Activated CD8-positive, alpha-beta T cell treated with anti-CD3 and anti-CD28 coated beads for 36 hours (primary cell): ENCODE measurements around the gene ISCU. TPM values are rescaled to one million over a fixed set of nuclear protein-coding genes. Genes with fewer than 3 reads are reported as not detected.

Experiments used
- ATAC-seq: fragments of 200-7000 bp; cut with Tn5 transposase; one replicate; pipeline ENCODE4 v1.10.0; 2021; ENCODE audit warnings: mild to moderate bottlenecking, moderate library complexity
- CTCF ChIA-PET: fragments of 350-600 bp; sonication (Branson Sonifier 250); formaldehyde crosslinking; loops from one replicate; lab custom pipeline; 2021; ENCODE audit warnings: antibody characterized with exemption; lab: Charles Lee
- POLR2A ChIA-PET: fragments of 350-600 bp; sonication (Branson Sonifier 250); formaldehyde crosslinking; loops from one replicate; lab custom pipeline; 2021; ENCODE audit warnings: antibody characterized with exemption; lab: Charles Lee
- DNase-seq: peaks from one replicate; pipeline ENCODE4 v3.0.0-alpha.2; 2020
- H3K27ac Mint-ChIP-seq: one replicate; pipeline ENCODE4 v1.8.0; 2021; ENCODE audit warnings: mild to moderate bottlenecking, mixed read lengths
- H3K27me3 Mint-ChIP-seq: one replicate; pipeline ENCODE4 v1.8.0; 2021; ENCODE audit warnings: mixed read lengths
- H3K36me3 Mint-ChIP-seq: one replicate; pipeline ENCODE4 v1.8.0; 2021; ENCODE audit warnings: low read depth, mixed read lengths
- H3K4me1 Mint-ChIP-seq: one replicate; pipeline ENCODE4 v1.8.0; 2021; ENCODE audit warnings: low read depth, mixed read lengths
- H3K4me3 Mint-ChIP-seq: one replicate; pipeline ENCODE4 v1.8.0; 2021; ENCODE audit warnings: mild to moderate bottlenecking, moderate library complexity, mixed read lengths
- H3K9me3 Mint-ChIP-seq: one replicate; pipeline ENCODE4 v1.8.0; 2021; ENCODE audit warnings: mixed read lengths
- CTCF ChIP-seq: fragments of 200-600 bp; IDR thresholded peaks from one replicate; pipeline ENCODE4 v1.8.0; 2022; ENCODE audit warnings: antibody characterized with exemption, mild to moderate bottlenecking
- intact Hi-C: fragments of 100-400 bp; cut with micrococcal nuclease; formaldehyde crosslinking; loops from one replicate; pipeline ENCODE4 v1.10.0; 2022
- total RNA-seq, 2 experiments: library from RNA; stranded (reverse); gene quantifications; one replicate each; pipeline ENCODE4 v1.2.3, GENCODE V29; 2021

The ISCU gene
- total RNA-seq, 2 experiments from 2014 or later, result 69.4 to 70.5 TPM

DNA sequence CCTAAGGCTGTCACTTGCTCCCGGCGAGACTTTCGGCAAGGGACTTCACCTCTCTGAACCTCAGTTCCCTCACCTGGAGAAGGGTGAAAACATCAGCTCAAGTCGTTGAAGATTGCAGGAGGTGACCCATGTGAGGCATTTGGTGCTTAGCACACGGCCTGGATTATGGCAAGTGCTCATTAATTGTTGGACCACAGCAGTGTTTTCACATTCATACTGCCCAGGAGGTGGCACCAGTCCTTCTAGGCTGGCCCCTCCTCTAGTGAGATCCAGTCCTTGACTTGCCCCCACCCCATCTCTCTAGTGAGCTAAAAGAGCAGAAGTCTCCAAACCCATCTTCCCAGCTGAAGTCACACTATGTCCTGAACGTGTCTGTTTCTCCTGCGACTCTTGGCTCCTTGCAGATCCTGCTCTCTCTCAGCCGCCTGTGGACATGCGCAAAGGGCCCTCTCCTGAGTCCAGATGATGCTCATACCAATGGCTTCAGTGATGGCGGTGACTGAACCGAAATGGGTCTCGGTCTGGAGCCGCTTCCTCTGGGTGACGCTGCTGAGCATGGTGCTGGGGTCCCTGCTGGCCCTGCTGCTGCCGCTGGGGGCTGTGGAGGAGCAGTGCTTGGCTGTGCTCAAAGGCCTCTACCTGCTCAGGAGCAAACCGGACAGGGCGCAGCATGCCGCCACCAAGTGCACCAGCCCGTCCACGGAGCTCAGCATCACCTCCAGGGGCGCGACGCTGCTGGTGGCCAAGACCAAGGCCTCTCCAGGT, 45.7 kb upstream of the ISCU start:
- DNase-seq (no peak), ATAC-seq (no peak)
- ChIA-PET CTCF (interaction anchor here (1.3 kb wide), 1 partner anchor 101 kb away, joined by 4 read pairs; no protein-coding TSS in a partner anchor), POLR2A (interaction anchor here (0.7 to 1.1 kb wide), 2 partner anchors 10 to 33 kb away, joined by 3 read pairs; no protein-coding TSS in a partner anchor)
- peaks cover 22% of the 10 kb centered on the region for H3K36me3 Mint-ChIP-seq
- peak overlapping the region; percentile 74 for H3K27ac Mint-ChIP-seq
- H3K4me3 Mint-ChIP-seq, result peak overlapping the region; percentile 77
- no peaks in the 10 kb centered on the region for H3K27me3 Mint-ChIP-seq
- H3K4me1 Mint-ChIP-seq, result peaks cover 23% of the 10 kb centered on the region
- H3K9me3 Mint-ChIP-seq, result no peaks in the 10 kb centered on the region
- no peak for TF ChIP-seq CTCF
- intact Hi-C loops, result no loop called here

DNA sequence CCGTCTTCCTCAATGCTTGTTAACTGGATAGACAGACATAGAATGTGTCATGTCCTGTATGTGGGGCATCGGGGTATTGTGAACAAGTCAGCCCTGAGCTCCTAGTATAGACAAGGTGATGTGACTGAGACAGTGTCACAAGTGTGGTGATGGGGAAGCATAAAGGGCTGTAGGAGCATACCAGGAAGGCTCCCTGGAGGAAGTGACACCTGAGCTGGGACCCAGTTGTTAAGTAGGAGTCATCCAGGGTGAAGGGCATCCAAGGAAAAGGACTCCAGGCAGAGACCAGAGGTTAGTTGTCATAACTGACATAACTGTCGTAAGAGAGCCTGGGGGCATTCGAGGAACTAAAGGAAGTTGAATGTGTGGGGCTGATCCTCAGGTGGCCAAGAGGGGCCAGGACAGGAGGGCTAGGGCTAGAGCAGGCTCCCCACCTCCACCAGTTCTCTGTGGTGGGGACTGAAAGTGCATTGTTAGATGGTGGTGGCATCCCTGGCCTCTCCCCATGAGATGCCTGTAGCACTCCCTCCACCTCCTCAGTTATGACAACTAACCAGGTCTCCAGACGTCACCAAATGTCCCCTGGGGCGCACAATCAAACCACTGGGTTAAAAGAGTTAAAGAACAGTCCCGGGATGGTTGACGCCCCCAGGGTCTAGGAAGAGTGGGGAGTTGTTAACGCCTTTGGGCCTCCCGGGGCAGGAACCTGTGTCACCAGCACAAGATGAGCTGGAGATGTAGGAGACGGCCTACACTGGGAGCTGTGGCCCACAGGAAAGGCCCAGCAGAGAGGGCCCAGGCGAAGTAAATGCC, 44.9 kb upstream of the ISCU start:
- no peak for TF ChIP-seq CTCF
- Mint-ChIP-seq H3K27me3 (no peaks in the 10 kb centered on the region), H3K36me3 (peaks cover 26% of the 10 kb centered on the region), H3K9me3 (no peaks in the 10 kb centered on the region), H3K4me1 (peaks cover 15% of the 10 kb centered on the region), H3K27ac (peak overlapping the region; percentile 67), H3K4me3 (no peak overlapping the region)
- ATAC-seq (no peak), DNase-seq (no peak)
- ChIA-PET POLR2A (interaction anchor here (0.8 to 1.3 kb wide), 4 partner anchors 9 to 940 kb away, joined by 3 to 4 read pairs (median 4); no protein-coding TSS in a partner anchor), CTCF (no interaction called here)
- intact Hi-C loops, result no loop called here

DNA sequence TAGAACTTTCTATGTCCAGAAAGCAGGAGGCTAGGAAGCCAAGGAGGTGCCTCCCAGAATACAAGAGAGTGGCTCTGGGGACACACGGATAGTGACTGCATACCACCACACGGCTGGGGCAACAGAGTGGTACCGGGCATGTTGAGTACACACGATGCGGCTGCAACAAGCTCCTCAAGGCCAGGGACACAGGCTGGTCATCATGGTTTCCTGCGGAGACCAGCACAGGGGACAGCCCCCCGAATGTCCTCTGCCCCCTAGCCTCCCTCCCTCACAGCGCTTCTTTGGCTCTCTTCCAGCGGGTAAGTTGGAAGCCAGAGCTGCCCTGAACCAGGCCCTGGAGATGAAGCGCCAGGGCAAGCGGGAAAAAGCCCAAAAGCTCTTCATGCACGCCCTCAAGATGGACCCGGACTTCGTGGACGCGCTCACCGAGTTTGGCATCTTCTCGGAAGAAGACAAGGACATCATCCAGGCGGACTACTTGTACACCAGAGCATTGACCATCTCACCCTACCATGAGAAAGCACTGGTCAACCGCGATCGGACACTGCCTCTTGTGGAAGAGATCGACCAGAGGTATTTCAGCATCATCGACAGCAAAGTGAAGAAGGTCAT, 44.2 kb upstream of the ISCU start:
- TF ChIP-seq CTCF, result no peak
- DNase-seq (no peak), ATAC-seq (no peak)
- intact Hi-C loops, result no loop called here
- POLR2A ChIA-PET, result interaction anchor here (0.8 to 1.3 kb wide), 3 partner anchors 10 to 940 kb away, joined by 3 to 4 read pairs (median 4); no protein-coding TSS in a partner anchor
- Mint-ChIP-seq H3K4me3 (no peak overlapping the region), H3K27me3 (no peaks in the 10 kb centered on the region), H3K9me3 (no peaks in the 10 kb centered on the region), H3K27ac (no peak overlapping the region), H3K4me1 (peaks cover 15% of the 10 kb centered on the region), H3K36me3 (peaks cover 29% of the 10 kb centered on the region)
- CTCF ChIA-PET, result no interaction called here

DNA sequence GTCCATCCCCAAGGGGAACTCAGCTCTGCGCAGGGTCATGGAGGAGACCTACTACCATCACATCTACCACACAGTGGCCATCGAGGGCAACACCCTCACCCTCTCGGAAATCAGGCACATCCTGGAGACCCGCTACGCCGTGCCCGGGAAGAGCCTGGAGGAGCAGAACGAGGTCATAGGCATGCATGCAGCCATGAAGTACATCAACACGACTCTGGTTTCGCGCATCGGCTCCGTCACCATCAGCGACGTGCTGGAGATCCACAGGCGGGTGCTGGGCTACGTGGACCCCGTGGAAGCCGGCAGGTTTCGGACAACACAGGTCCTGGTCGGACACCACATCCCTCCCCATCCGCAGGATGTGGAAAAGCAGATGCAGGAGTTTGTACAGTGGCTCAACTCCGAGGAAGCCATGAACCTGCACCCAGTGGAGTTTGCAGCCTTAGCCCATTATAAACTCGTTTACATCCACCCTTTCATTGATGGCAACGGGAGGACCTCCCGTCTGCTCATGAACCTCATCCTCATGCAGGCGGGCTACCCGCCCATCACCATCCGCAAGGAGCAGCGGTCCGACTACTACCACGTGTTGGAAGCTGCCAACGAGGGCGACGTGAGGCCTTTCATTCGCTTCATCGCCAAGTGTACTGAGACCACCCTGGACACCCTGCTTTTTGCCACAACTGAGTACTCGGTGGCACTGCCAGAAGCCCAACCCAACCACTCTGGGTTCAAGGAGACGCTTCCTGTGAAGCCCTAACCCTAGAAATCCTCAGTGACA, 43.5 kb upstream of the ISCU start:
- Mint-ChIP-seq H3K36me3 (peaks cover 36% of the 10 kb centered on the region), H3K4me3 (no peak overlapping the region), H3K4me1 (peaks cover 15% of the 10 kb centered on the region), H3K9me3 (no peaks in the 10 kb centered on the region), H3K27me3 (no peaks in the 10 kb centered on the region), H3K27ac (no peak overlapping the region)
- ATAC-seq (no peak), DNase-seq (no peak)
- ChIA-PET POLR2A (interaction anchor here (1.0 to 1.3 kb wide), 2 partner anchors 9 to 19 kb away, joined by 4 read pairs; no protein-coding TSS in a partner anchor), CTCF (no interaction called here)
- intact Hi-C loops, result no loop called here
- TF ChIP-seq CTCF, result no peak
